Fibroblast of lung (primary cell): ENCODE results near the gene PRLR. TPM values are rescaled to one million over a fixed set of nuclear protein-coding genes. Genes with fewer than 3 reads are reported as not detected.

ENCODE experiments used
- DNase-seq, 2 donors: peaks; one replicate each; pipeline versions ENCODE4 v3.0.0 to v3.0.0-alpha.2; 2010; ENCODE audit warnings: low read depth in 2 of 2
- H2AFZ ChIP-seq: 2 replicates; pipeline ENCODE4 v1.5.1; 2012; ENCODE audit warnings: low read length, control low read depth, inconsistent platforms
- H3K27ac ChIP-seq: 2 replicates; pipeline ENCODE4 v1.5.1; 2011; ENCODE audit warnings: low read length, control low read depth; ENCODE audit not compliant: insufficient read depth
- H3K27me3 ChIP-seq: 2 replicates; pipeline ENCODE4 v1.5.1; 2011; ENCODE audit warnings: mild to moderate bottlenecking, low read length; ENCODE audit not compliant: control insufficient read depth, insufficient read depth
- H3K36me3 ChIP-seq: 2 replicates; pipeline ENCODE4 v1.5.1; 2011; ENCODE audit warnings: low read length; ENCODE audit not compliant: control insufficient read depth, insufficient read depth
- H3K4me1 ChIP-seq: 2 replicates; pipeline ENCODE4 v1.5.1; 2011; ENCODE audit warnings: low read length; ENCODE audit not compliant: control insufficient read depth, insufficient read depth; ENCODE audit errors: extremely low read depth
- H3K4me2 ChIP-seq: 2 replicates; pipeline ENCODE4 v1.5.1; 2011; ENCODE audit warnings: low read length, control low read depth; ENCODE audit not compliant: insufficient read depth; ENCODE audit errors: extremely low read depth
- H3K4me3 ChIP-seq, 4 experiments: fragments of 200-600 bp in 1 of 4; sonication (generic) in 1 of 4; replicated peaks in 1 of 4; 2 replicates each; pipeline ENCODE4 v1.5.1; 2011 to 2016; ENCODE audit warnings: low read length in 4 of 4, low read depth in 3 of 4, mild to moderate bottlenecking in 3 of 4, control low read depth in 2 of 4, inconsistent platforms in 1 of 4, mixed read lengths in 1 of 4; ENCODE audit not compliant: insufficient read depth in 1 of 4; ENCODE audit errors: control extremely low read depth in 1 of 4
- H3K79me2 ChIP-seq: 2 replicates; pipeline ENCODE4 v1.5.1; 2012; ENCODE audit warnings: mild to moderate bottlenecking, low read length, inconsistent platforms; ENCODE audit not compliant: control insufficient read depth, insufficient read depth
- H3K9ac ChIP-seq: 2 replicates; pipeline ENCODE4 v1.5.1; 2011; ENCODE audit warnings: mild to moderate bottlenecking, low read length, control low read depth; ENCODE audit not compliant: insufficient read depth
- H3K9me3 ChIP-seq: 2 replicates; pipeline ENCODE4 v1.5.1; 2012; ENCODE audit warnings: low read depth, low read length; ENCODE audit not compliant: control insufficient read depth, insufficient read depth
- H4K20me1 ChIP-seq: 2 replicates; pipeline ENCODE4 v1.5.1; 2011; ENCODE audit warnings: low read length; ENCODE audit not compliant: control insufficient read depth, insufficient read depth; ENCODE audit errors: extremely low read depth
- EZH2 ChIP-seq: IDR thresholded peaks from 2 replicates; pipeline ENCODE4 v1.5.1; 2012; ENCODE audit warnings: low read length, control low read depth, mild to moderate bottlenecking; ENCODE audit errors: missing control alignments
- polyA plus RNA-seq, 2 donors: library from polyadenylated mRNA; depleted of rRNA in 1 of 2; stranded (reverse) in 1 of 2; unstranded in 1 of 2; fragments of >200 nt; gene quantifications; 2 replicates each; pipeline ENCODE4 v1.2.1, GENCODE V29; 2011 to 2012; ENCODE audit warnings: missing spikeins in 1 of 2
- total RNA-seq: library from RNA; depleted of rRNA; stranded (reverse); fragments of >200 nt; gene quantifications from 2 replicates; pipeline ENCODE4 v1.2.1, GENCODE V29; 2014
- TF ChIP-seq, protein P1 (sequence below), 2 donors: IDR thresholded peaks in 1 of 2; conservative IDR thresholded peaks in 1 of 2; 1 replicate in 1 of 2; 2 replicates in 1 of 2; pipeline ENCODE4 v1.5.1; 2011 to 2012; ENCODE audit warnings: low read length in 2 of 2, control low read depth in 1 of 2, inconsistent platforms in 1 of 2, low read depth in 1 of 2, mild to moderate bottlenecking in 1 of 2

PRLR gene
- total and polyA plus RNA-seq, 2 donors (not counting 1 experiment from before 2014, with no cell fraction given): 0.33 to 0.41 TPM

- no peaks in the 10 kb centered on the region for H3K4me1 ChIP-seq
- no peak for DNase-seq
- no peak overlapping the region for H3K27ac ChIP-seq
- H3K4me2 ChIP-seq: no peak overlapping the region
- H3K4me3 ChIP-seq: no peak overlapping the region
- H4K20me1 ChIP-seq: no peaks in the 10 kb centered on the region
- H3K79me2 ChIP-seq: no peaks in the 10 kb centered on the region
- no peaks in the 10 kb centered on the region for H3K27me3 ChIP-seq
- TF ChIP-seq, protein P1, sequence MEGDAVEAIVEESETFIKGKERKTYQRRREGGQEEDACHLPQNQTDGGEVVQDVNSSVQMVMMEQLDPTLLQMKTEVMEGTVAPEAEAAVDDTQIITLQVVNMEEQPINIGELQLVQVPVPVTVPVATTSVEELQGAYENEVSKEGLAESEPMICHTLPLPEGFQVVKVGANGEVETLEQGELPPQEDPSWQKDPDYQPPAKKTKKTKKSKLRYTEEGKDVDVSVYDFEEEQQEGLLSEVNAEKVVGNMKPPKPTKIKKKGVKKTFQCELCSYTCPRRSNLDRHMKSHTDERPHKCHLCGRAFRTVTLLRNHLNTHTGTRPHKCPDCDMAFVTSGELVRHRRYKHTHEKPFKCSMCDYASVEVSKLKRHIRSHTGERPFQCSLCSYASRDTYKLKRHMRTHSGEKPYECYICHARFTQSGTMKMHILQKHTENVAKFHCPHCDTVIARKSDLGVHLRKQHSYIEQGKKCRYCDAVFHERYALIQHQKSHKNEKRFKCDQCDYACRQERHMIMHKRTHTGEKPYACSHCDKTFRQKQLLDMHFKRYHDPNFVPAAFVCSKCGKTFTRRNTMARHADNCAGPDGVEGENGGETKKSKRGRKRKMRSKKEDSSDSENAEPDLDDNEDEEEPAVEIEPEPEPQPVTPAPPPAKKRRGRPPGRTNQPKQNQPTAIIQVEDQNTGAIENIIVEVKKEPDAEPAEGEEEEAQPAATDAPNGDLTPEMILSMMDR (conservative IDR thresholded peaks at IDR 0.05 in 1 of 2, IDR thresholded peaks at IDR 0.05 in 1 of 2; ENCODE audit: low read depth in 1 of 2, low read length in 2 of 2): no peak
- TF ChIP-seq EZH2: no peak
- no peaks in the 10 kb centered on the region for H3K36me3 ChIP-seq
- H3K9ac ChIP-seq: no peak overlapping the region
- no peaks in the 10 kb centered on the region for H3K9me3 ChIP-seq
- H2AFZ ChIP-seq: no peak overlapping the region
Measured at GRCh38 chr5:35060236-35060635, 170.1 kb downstream of the PRLR start.

- no peak overlapping the region for H3K9ac ChIP-seq
- no peaks in the 10 kb centered on the region for H3K27me3 ChIP-seq
- no peak overlapping the region for H3K4me2 ChIP-seq
- H3K27ac ChIP-seq: no peak overlapping the region
- H4K20me1 ChIP-seq: no peaks in the 10 kb centered on the region
- no peak overlapping the region for H2AFZ ChIP-seq
- H3K9me3 ChIP-seq: no peaks in the 10 kb centered on the region
- no peaks in the 10 kb centered on the region for H3K36me3 ChIP-seq
- no peaks in the 10 kb centered on the region for H3K4me1 ChIP-seq
- H3K4me3 ChIP-seq: no peak overlapping the region
- no peak for DNase-seq
- H3K79me2 ChIP-seq: no peaks in the 10 kb centered on the region
- no peak for TF ChIP-seq EZH2
- TF ChIP-seq, protein P1 (conservative IDR thresholded peaks at IDR 0.05 in 1 of 2, IDR thresholded peaks at IDR 0.05 in 1 of 2; ENCODE audit: low read depth in 1 of 2, low read length in 2 of 2): no peak
Measured at GRCh38 chr5:35059251-35059650, 171.0 kb downstream of the PRLR start.

- Histone ChIP-seq H4K20me1 (no peaks in the 10 kb centered on the region), H3K4me3 (no peak overlapping the region), H3K9ac (no peak overlapping the region), H3K27ac (no peak overlapping the region), H3K79me2 (no peaks in the 10 kb centered on the region), H3K4me2 (no peak overlapping the region), H3K36me3 (no peaks in the 10 kb centered on the region), H3K9me3 (no peaks in the 10 kb centered on the region), H3K27me3 (no peaks in the 10 kb centered on the region), H3K4me1 (no peaks in the 10 kb centered on the region), H2AFZ (no peak overlapping the region)
- no peak for DNase-seq
- no peak for TF ChIP-seq EZH2
- TF ChIP-seq, protein P1 (conservative IDR thresholded peaks at IDR 0.05 in 1 of 2, IDR thresholded peaks at IDR 0.05 in 1 of 2; ENCODE audit: low read depth in 1 of 2, low read length in 2 of 2): no peak
Measured at GRCh38 chr5:35058374-35058788, 171.9 kb downstream of the PRLR start.
